GM18507 (cell line): Measurements from ENCODE around the gene MRPS11.
"Not testable (repeated sequence)": the region's sequence is repeated elsewhere in the genome, so short reads cannot be mapped to it uniquely, and the experiment has no call there.

Source experiments
- DNase-seq: peaks from one replicate; pipeline ENCODE4 v3.0.0; 2011; ENCODE audit warnings: low read depth; ENCODE audit not compliant: insufficient read length; ENCODE audit errors: extremely low spot score
- FAIRE-seq: peaks from 2 replicates; lab custom pipeline; 2011; peaks lifted over from hg19 to GRCh38; lab: Jason Lieb, UNC

Gene MRPS11

GRCh38 chr15:88467073-88467934 lies at the start of gene MRPS11, which contains the start of gene MRPL46:
TSS of gene MRPS11 (plus strand) at chr15:88467708. CDS start at chr15:88467718, 10 bp downstream.
TSS of gene MRPL46 (minus strand) at chr15:88467388. CDS start at chr15:88467377, 11 bp downstream.
- FAIRE-seq = peak; percentile 85
- DNase-seq = peak; percentile 79

- DNase-seq (no peak), FAIRE-seq (no peak)
Observed at GRCh38 chr15:88419830-88420229, 47.7 kb upstream of the MRPS11 start.

- FAIRE-seq (no peak), DNase-seq (no peak)
Observed at GRCh38 chr15:88423331-88423730, 44.2 kb upstream of the MRPS11 start.

GRCh38 chr15:88426304-88426703 lies 41.2 kb upstream of the MRPS11 start:
- FAIRE-seq (no peak), DNase-seq (no peak)

- DNase-seq (no peak), FAIRE-seq (no peak)
Observed at GRCh38 chr15:88428053-88428452, 39.5 kb upstream of the MRPS11 start.

- FAIRE-seq (no peak), DNase-seq (no peak)
Observed at GRCh38 chr15:88428805-88429605, 38.5 kb upstream of the MRPS11 start.

- FAIRE-seq = no peak
- no peak for DNase-seq
Observed at GRCh38 chr15:88430051-88430450, 37.5 kb upstream of the MRPS11 start.

GRCh38 chr15:88431441-88431840 lies 36.1 kb upstream of the MRPS11 start:
- DNase-seq (no peak), FAIRE-seq (no peak)

GRCh38 chr15:88433046-88433685 lies 34.3 kb upstream of the MRPS11 start:
- FAIRE-seq (no peak), DNase-seq (no peak)

GRCh38 chr15:88434106-88434505 lies 33.4 kb upstream of the MRPS11 start:
- FAIRE-seq, DNase-seq: not testable (repeated sequence)

GRCh38 chr15:88438181-88438580 lies 29.3 kb upstream of the MRPS11 start:
- DNase-seq (no peak), FAIRE-seq (no peak)

GRCh38 chr15:88440021-88440420 lies 27.5 kb upstream of the MRPS11 start:
- FAIRE-seq = no peak
- DNase-seq = no peak

- FAIRE-seq (no peak), DNase-seq (no peak)
Observed at GRCh38 chr15:88441076-88441730, 26.3 kb upstream of the MRPS11 start.

GRCh38 chr15:88447206-88447605 lies 20.3 kb upstream of the MRPS11 start:
- DNase-seq (no peak), FAIRE-seq (no peak)

- FAIRE-seq = no peak
- no peak for DNase-seq
Observed at GRCh38 chr15:88447741-88448140, 19.8 kb upstream of the MRPS11 start.

GRCh38 chr15:88448991-88449461 lies 18.5 kb upstream of the MRPS11 start:
- DNase-seq = no peak
- FAIRE-seq = no peak

GRCh38 chr15:88449581-88449980 lies 17.9 kb upstream of the MRPS11 start:
- no peak for DNase-seq

GRCh38 chr15:88450125-88450798 lies 17.2 kb upstream of the MRPS11 start:
- FAIRE-seq = peak; percentile 48
- peak; percentile 44 for DNase-seq

More at GRCh38 chr15:88449581-88449980, 17.9 kb upstream of the MRPS11 start:
- FAIRE-seq = no peak

- DNase-seq (no peak), FAIRE-seq (no peak)
Observed at GRCh38 chr15:88453651-88454050, 13.9 kb upstream of the MRPS11 start.
